ENCODE results near the gene RMRP. TPM values are rescaled to one million over a fixed set of nuclear protein-coding genes. Genes with fewer than 3 reads are reported as not detected.

Gene RMRP
- total and polyA plus RNA-seq, 10 of the 15 experiments (the other 5 are each of a cell fraction or from before 2014, with no cell fraction given): 12.0 to 42,450 (median 6,418) TPM; not detected in 4

- in situ Hi-C loops (cut with MboI): no loop called here
- Histone ChIP-seq H3K4me1 (ENCODE audit: control insufficient read depth, insufficient read depth, low read length) (peaks cover 3% of the 10 kb centered on the region; the same call in 1 of the 2 replicates), H2AFZ (ENCODE audit: control insufficient read depth, low read depth, low read length) (no peak overlapping the region), H3K4me2 (ENCODE audit: control insufficient read depth, insufficient read depth) (peak overlapping the region; percentile 90), H3K27ac (ENCODE audit: control insufficient read depth, insufficient read depth) (no peak overlapping the region), H3K4me3 (peak overlapping the region; percentile 36; the same call in 1 of the 2 replicates), H4K20me1 (ENCODE audit: control insufficient read depth, insufficient read depth) (no peaks in the 10 kb centered on the region), H3K9me3 (replicated peaks; ENCODE audit: control insufficient read depth, insufficient read depth, low read length) (no peaks in the 10 kb centered on the region), H3K36me3 (ENCODE audit: control insufficient read depth in 2 of 2, insufficient read depth in 2 of 2, low read length in 1 of 2) (no peaks in the 10 kb centered on the region), H3K79me2 (ENCODE audit: control insufficient read depth, insufficient read depth, low read length) (no peaks in the 10 kb centered on the region; the same call in 1 of the 2 replicates), H3K9ac (ENCODE audit: control insufficient read depth, insufficient read depth, low read length) (peak overlapping the region; percentile 14; the same call in 1 of the 2 replicates), H3K27me3 (replicated peaks in 1 of 2; ENCODE audit: control insufficient read depth in 2 of 2, insufficient read depth in 2 of 2, low read length in 1 of 2) (no peaks in the 10 kb centered on the region; a peak in 1 of 4 replicates)
- no peak for DNase-seq (ENCODE audit: low read depth, low spot score)
- RAD21 ChIA-PET (ENCODE audit: unreplicated experiment): interaction anchor here (0.7 kb wide), 1 partner anchor 24 kb away, joined by 3 read pairs; the partner anchor contains the start of gene ARHGEF39
- SMC1A ChIA-PET (ENCODE audit: uncharacterized antibody, unreplicated experiment): interaction anchor here (0.8 to 2.0 kb wide), 3 partner anchors 8 to 20 kb away, joined by 3 to 7 read pairs (median 5); no protein-coding TSS in a partner anchor
- intact Hi-C loops (cut with micrococcal nuclease; ENCODE audit: unreplicated experiment): no loop called here
- POLR2A ChIA-PET: interaction anchor here (0.6 to 1.4 kb wide), 4 partner anchors 7 to 60 kb away, joined by 3 to 6 read pairs (median 4); partner anchors contain the start of genes GBA2 and RGP1
- ATAC-seq: peak; percentile 11; the same call in 1 of the 3 replicates
- CTCF ChIA-PET: interaction anchor here (1.0 to 15.2 kb wide), 6 partner anchors 8 to 137 kb away, joined by 3 to 227 read pairs (median 5); partner anchors contain the start of genes ARHGEF39, CCDC107 and RMRP
- TF ChIP-seq SPI1 (IDR thresholded peaks at IDR 0.05; ENCODE audit: borderline replicate concordance, insufficient read depth, low read depth, low read length) (0 out of 2 replicates have a peak, but pooled peaks have one; percentile 5), MAX (IDR thresholded peaks at IDR 0.05; ENCODE audit: low read depth, low read length) (no peak)
- FAIRE-seq: no peak
- TSS peak; percentile 57 for BruUV-seq (replicated peaks)
- WGBS (ENCODE audit: insufficient coverage, insufficient replicate concordance, low lambda C conversion rate, missing lambda C conversion rate): 70% methylated on average over 12 of the region's 12 CpGs
Measured at GRCh38 chr9:35688558-35689541, 31.0 kb upstream of the RMRP start.
